ENCODE data around the gene LZTFL1. TPM values are rescaled to one million over a fixed set of nuclear protein-coding genes. Genes with fewer than 3 reads are reported as not detected.

Gene LZTFL1
- total RNA-seq, 1 donor from 2014 or later, result 24.5 TPM

Other genes with a start within 250 kb of the LZTFL1 start
- gene LIMD1, start 247.4 kb downstream of the LZTFL1 start, total RNA-seq, result 5.3 TPM
- 34.2 TPM for gene SACM1L, start 152.7 kb downstream of the LZTFL1 start, total RNA-seq
- 3.3 TPM for gene SLC6A20, start 45.6 kb downstream of the LZTFL1 start, total RNA-seq
- gene CCR9, start 44.4 kb upstream of the LZTFL1 start, total RNA-seq, result 0.41 TPM
- gene CXCR6, start 101.3 kb upstream of the LZTFL1 start, total RNA-seq, result not detected
- 1.2 TPM for gene FYCO1, start 153.7 kb upstream of the LZTFL1 start, total RNA-seq
- gene XCR1, start 185.4 kb upstream of the LZTFL1 start, total RNA-seq, result not detected

Measured in frontal cortex (tissue), 1 donor.